ENCODE measurements around the gene ACTL10. TPM values are rescaled to one million over a fixed set of nuclear protein-coding genes. Genes with fewer than 3 reads are reported as not detected.
"Not testable (repeated sequence)": the region's sequence is repeated elsewhere in the genome, so short reads cannot be mapped to it uniquely, and the experiment has no call there.

The ACTL10 gene
- total and polyA plus RNA-seq, 2 of the 13 experiments (the other 11 are each of a cell fraction or from before 2014, with no cell fraction given) = not detected

GRCh38 chr20:33700696-33701441 is 34.1 kb downstream of the ACTL10 start:
- FAIRE-seq; H3K9me3 ChIP-seq (ENCODE audit: low read length); POLR2A ChIA-PET; DNase-seq (ENCODE audit: low spot score); intact Hi-C loops (cut with micrococcal nuclease; ENCODE audit: unreplicated experiment); H3K79me2 ChIP-seq (ENCODE audit: insufficient read depth, low read length); H3K36me3 ChIP-seq (replicated peaks in 1 of 2; ENCODE audit: control insufficient read depth in 1 of 2, insufficient read depth in 2 of 2, low read length in 2 of 2); H2AFZ ChIP-seq (ENCODE audit: low read length); H3K4me2 ChIP-seq (ENCODE audit: low read depth, low read length); in situ Hi-C loops (cut with HindIII; ENCODE audit: extremely low pct_ligation_motif_present, low pct_unique_long_range_greater_than_20kb); H4K20me1 ChIP-seq (ENCODE audit: insufficient read depth, low read length); ATAC-seq; BruUV-seq (replicated peaks); H3K4me3 ChIP-seq (replicated peaks in 1 of 3; ENCODE audit: insufficient read depth in 1 of 3, low read depth in 2 of 3, low read length in 3 of 3); H3K9ac ChIP-seq (ENCODE audit: insufficient read depth, low read depth, low read length); CTCF ChIA-PET (ENCODE audit: low intra/inter-chr PET ratio, low total read pairs); H3K27me3 ChIP-seq (ENCODE audit: control insufficient read depth in 1 of 2, insufficient read depth in 2 of 2, low read length in 2 of 2); TF ChIP-seq SOX6 (IDR thresholded peaks at IDR 0.05): not testable (repeated sequence)
- 92% methylated on average over 43 of the region's 45 CpGs for WGBS (ENCODE audit: low lambda C conversion rate)
- Histone ChIP-seq H3K4me1 (ENCODE audit: insufficient read depth, low read length) (peaks cover 41% of the 10 kb centered on the region), H3K27ac (ENCODE audit: extremely low read length, insufficient read depth, low read length) (peak overlapping the region; percentile 65)
- TF ChIP-seq ZNF512 (CRISPR knock-in tag; IDR thresholded peaks at IDR 0.05) (0 out of 2 replicates have a peak, but pooled peaks have one; percentile 71), ZMYM4 (CRISPR knock-in tag; IDR thresholded peaks at IDR 0.05) (peak; percentile 51), NFE2L1 (CRISPR knock-in tag; IDR thresholded peaks at IDR 0.05; ENCODE audit: borderline replicate concordance) (peak; percentile 43; the same call in 1 of the 2 replicates), POGZ (CRISPR knock-in tag; IDR thresholded peaks at IDR 0.05) (0 out of 2 replicates have a peak, but pooled peaks have one; percentile 50), SOX6 (CRISPR knock-in tag; IDR thresholded peaks at IDR 0.05) (peak; percentile 73), PAXIP1 (CRISPR knock-in tag; conservative IDR thresholded peaks at IDR 0.05) (0 out of 2 replicates have a peak, but pooled peaks have one; percentile 15), ZNF839 (CRISPR knock-in tag; IDR thresholded peaks at IDR 0.05; ENCODE audit: borderline replicate concordance) (peak; percentile 50; the same call in 1 of the 2 replicates), RBAK (CRISPR knock-in tag; IDR thresholded peaks at IDR 0.05) (peak; percentile 53; the same call in 1 of the 2 replicates), KDM5B (CRISPR knock-in tag; IDR thresholded peaks at IDR 0.05; ENCODE audit: borderline replicate concordance) (peak; percentile 53; the same call in 1 of the 2 replicates), ZFP91 (CRISPR knock-in tag; IDR thresholded peaks at IDR 0.05; ENCODE audit: borderline replicate concordance) (0 out of 2 replicates have a peak, but pooled peaks have one; percentile 25), ZBTB4 (CRISPR knock-in tag; IDR thresholded peaks at IDR 0.05; ENCODE audit: borderline replicate concordance) (peak; percentile 98)
